Activated CD4-positive, alpha-beta T cell treated with anti-CD3 and anti-CD28 coated beads, Interleukin-2, amount 10 ng/mL, durations not matched to agents 7 days and 5 days (primary cell): ENCODE data around the gene TJP3. TPM values are rescaled to one million over a fixed set of nuclear protein-coding genes. Genes with fewer than 3 reads are reported as not detected.

ENCODE experiments used
- CTCF ChIA-PET: fragments of 350-600 bp; sonication (Branson Sonifier 250); formaldehyde crosslinking; loops from one replicate; lab custom pipeline; 2021; ENCODE audit warnings: antibody characterized with exemption; lab: Charles Lee
- POLR2A ChIA-PET: fragments of 350-600 bp; sonication (Branson Sonifier 250); formaldehyde crosslinking; loops from one replicate; lab custom pipeline; 2021; ENCODE audit warnings: antibody characterized with exemption; lab: Charles Lee
- DNase-seq: peaks from one replicate; pipeline ENCODE4 v3.0.0-alpha.2; 2020
- H3K27ac Mint-ChIP-seq: one replicate; pipeline ENCODE4 v1.8.0; 2021; ENCODE audit warnings: mild to moderate bottlenecking, moderate library complexity, mixed read lengths
- H3K27me3 Mint-ChIP-seq: one replicate; pipeline ENCODE4 v1.8.0; 2021; ENCODE audit warnings: mixed read lengths
- H3K36me3 Mint-ChIP-seq: one replicate; pipeline ENCODE4 v1.8.0; 2021; ENCODE audit warnings: low read depth, mixed read lengths
- H3K4me1 Mint-ChIP-seq: one replicate; pipeline ENCODE4 v1.8.0; 2021; ENCODE audit warnings: mixed read lengths
- H3K4me3 Mint-ChIP-seq: one replicate; pipeline ENCODE4 v1.8.0; 2021; ENCODE audit warnings: mild to moderate bottlenecking, moderate library complexity, mixed read lengths
- H3K9me3 Mint-ChIP-seq: one replicate; pipeline ENCODE4 v1.8.0; 2021; ENCODE audit warnings: mixed read lengths
- total RNA-seq, 2 experiments: library from RNA; stranded (reverse); gene quantifications; one replicate each; pipeline ENCODE4 v1.2.3, GENCODE V29; 2021

TJP3 gene
- total RNA-seq, 2 experiments from 2014 or later, result 2.7 to 3.5 TPM

DNA sequence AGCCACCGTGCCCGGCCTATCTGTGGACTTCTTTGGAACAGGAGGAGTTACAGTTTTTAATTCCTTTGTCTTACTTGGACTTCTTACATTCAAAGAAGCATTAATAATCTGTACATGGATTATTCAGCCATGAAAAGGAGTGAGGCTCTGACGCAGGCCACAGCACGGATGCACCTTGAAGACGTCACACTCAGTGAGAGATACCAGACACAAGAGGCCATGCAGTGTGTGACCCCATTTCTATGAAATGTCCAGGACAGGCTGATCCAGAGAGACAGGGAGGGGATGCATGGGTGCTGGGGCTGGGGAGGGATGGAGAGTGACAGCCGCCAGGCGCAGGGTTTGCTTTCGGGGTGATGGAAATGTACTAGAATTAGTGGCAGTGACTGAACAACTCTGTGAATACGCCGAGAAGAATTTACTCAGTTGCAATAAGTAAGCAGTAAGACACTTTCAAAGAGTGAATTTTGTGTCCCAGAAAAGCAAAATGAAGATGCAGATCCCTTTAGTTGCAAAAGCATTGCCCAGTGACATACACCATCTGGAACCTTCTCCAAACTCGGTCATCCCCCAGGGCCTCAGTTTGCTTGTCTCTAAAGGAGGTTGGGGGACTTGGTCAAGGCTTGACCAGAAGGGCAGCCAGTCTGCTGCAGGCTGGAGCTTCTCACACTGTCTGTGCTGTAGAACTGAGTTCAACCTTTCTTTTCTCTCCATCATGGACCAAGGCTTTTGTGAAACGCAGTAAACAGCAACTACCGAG, 33.2 kb upstream of the TJP3 start:
- DNase-seq, result no peak
- ChIA-PET POLR2A (no interaction called here), CTCF (interaction anchor here (0.8 kb wide), 1 partner anchor 15 kb away, joined by 3 read pairs; no protein-coding TSS in a partner anchor)
- no peak overlapping the region for H3K4me3 Mint-ChIP-seq
- H3K27ac Mint-ChIP-seq, result no peak overlapping the region
- H3K27me3 Mint-ChIP-seq, result no peaks in the 10 kb centered on the region
- no peaks in the 10 kb centered on the region for H3K9me3 Mint-ChIP-seq
- H3K36me3 Mint-ChIP-seq, result no peaks in the 10 kb centered on the region
- H3K4me1 Mint-ChIP-seq, result peaks cover 23% of the 10 kb centered on the region

- CTCF ChIA-PET, result no interaction called here
These were observed 30.0 kb upstream of the TJP3 start for GRCh38 chr19:3678188-3678587.

DNA sequence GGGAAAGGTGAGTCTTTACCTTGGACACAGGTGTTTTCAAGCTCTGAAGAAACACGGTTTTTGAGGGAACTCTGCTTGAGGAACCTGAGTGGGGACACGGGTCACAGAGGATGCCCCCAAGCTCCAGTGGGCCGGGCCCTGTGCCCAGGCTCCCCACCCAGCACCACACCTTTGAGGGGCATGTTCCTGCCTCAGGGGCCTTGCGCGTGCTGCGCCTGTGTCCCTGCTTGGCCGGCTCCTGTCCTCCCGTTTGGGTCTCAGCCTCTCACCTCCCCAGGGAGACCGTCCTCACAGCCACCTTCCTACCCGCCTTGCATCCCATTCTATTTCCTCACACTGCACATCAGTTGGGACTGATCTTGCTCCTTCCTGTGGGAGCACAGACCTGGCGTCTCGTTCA, 29.0 kb upstream of the TJP3 start:
- H3K27me3 Mint-ChIP-seq, result no peaks in the 10 kb centered on the region
- ChIA-PET POLR2A (no interaction called here), CTCF (no interaction called here)
- DNase-seq, result no peak
- no peak overlapping the region for H3K27ac Mint-ChIP-seq
- H3K9me3 Mint-ChIP-seq, result peaks cover 3% of the 10 kb centered on the region
- peaks cover 11% of the 10 kb centered on the region for H3K4me1 Mint-ChIP-seq
- H3K36me3 Mint-ChIP-seq, result peaks cover 5% of the 10 kb centered on the region
- H3K4me3 Mint-ChIP-seq, result no peak overlapping the region

More at GRCh38 chr19:3678188-3678587, 30.0 kb upstream of the TJP3 start:
- H3K4me3 Mint-ChIP-seq, result no peak overlapping the region
- H3K4me1 Mint-ChIP-seq, result peaks cover 7% of the 10 kb centered on the region
- no peaks in the 10 kb centered on the region for H3K27me3 Mint-ChIP-seq
- no peaks in the 10 kb centered on the region for H3K36me3 Mint-ChIP-seq
- POLR2A ChIA-PET, result no interaction called here
- H3K27ac Mint-ChIP-seq, result no peak overlapping the region
- no peaks in the 10 kb centered on the region for H3K9me3 Mint-ChIP-seq
- no peak for DNase-seq

DNA sequence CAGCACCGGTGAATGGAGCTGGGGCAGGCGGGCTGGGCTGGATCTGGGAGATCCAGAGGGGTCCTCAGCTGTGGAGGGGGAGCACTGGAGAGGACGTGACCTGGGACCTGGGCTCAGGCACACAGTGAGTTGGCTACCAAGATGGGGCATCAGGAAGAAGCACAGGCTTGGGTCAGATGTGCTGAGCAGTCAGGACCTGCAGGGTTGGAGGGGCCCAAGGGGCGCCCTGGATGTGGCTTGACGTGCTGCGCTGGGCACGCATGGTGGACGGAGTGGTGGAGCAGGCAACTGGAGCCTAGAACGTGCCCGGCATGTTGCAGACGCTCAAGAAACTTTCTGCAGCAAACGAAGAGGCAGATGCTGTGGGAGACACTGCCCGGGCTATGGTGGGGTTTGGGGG, 28.6 kb upstream of the TJP3 start:
- H3K9me3 Mint-ChIP-seq, result peaks cover 6% of the 10 kb centered on the region
- no peak overlapping the region for H3K27ac Mint-ChIP-seq
- ChIA-PET CTCF (no interaction called here), POLR2A (no interaction called here)
- H3K36me3 Mint-ChIP-seq, result peaks cover 10% of the 10 kb centered on the region
- no peak overlapping the region for H3K4me3 Mint-ChIP-seq
- H3K4me1 Mint-ChIP-seq, result peaks cover 11% of the 10 kb centered on the region
- DNase-seq, result no peak
- no peaks in the 10 kb centered on the region for H3K27me3 Mint-ChIP-seq

DNA sequence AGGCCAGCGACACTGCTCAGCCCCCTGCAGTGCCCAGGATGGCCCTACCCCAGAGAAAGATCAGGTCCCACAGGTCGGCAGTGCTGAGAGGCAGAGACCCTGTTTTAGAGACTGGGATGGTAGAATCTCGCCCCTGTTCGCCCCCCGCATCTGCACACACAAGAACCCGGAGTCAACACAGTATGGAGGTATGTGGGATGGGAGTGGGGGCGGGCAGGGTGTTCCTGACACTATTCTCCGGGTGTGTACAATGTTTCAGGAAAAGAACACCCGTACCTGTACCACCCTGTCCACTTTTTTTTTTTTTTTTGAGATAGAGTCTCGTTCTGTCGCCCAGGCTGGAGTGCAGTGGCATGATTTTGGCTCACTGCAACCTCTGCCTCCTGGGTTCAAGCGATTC, 27.2 kb upstream of the TJP3 start:
- DNase-seq, result no peak
- ChIA-PET POLR2A (no interaction called here), CTCF (no interaction called here)
- Mint-ChIP-seq H3K27me3 (no peaks in the 10 kb centered on the region), H3K36me3 (peaks cover 15% of the 10 kb centered on the region), H3K4me3 (no peak overlapping the region), H3K4me1 (peaks cover 11% of the 10 kb centered on the region), H3K9me3 (peaks cover 6% of the 10 kb centered on the region), H3K27ac (no peak overlapping the region)

- no peaks in the 10 kb centered on the region for H3K27me3 Mint-ChIP-seq
- H3K4me1 Mint-ChIP-seq, result peaks cover 9% of the 10 kb centered on the region
- CTCF ChIA-PET, result no interaction called here
- H3K27ac Mint-ChIP-seq, result no peak overlapping the region
- no peak for DNase-seq
- no peak overlapping the region for H3K4me3 Mint-ChIP-seq
- peaks cover 6% of the 10 kb centered on the region for H3K9me3 Mint-ChIP-seq
- peaks cover 15% of the 10 kb centered on the region for H3K36me3 Mint-ChIP-seq
- POLR2A ChIA-PET, result no interaction called here
These were observed 25.9 kb upstream of the TJP3 start for GRCh38 chr19:3682286-3682685.

DNA sequence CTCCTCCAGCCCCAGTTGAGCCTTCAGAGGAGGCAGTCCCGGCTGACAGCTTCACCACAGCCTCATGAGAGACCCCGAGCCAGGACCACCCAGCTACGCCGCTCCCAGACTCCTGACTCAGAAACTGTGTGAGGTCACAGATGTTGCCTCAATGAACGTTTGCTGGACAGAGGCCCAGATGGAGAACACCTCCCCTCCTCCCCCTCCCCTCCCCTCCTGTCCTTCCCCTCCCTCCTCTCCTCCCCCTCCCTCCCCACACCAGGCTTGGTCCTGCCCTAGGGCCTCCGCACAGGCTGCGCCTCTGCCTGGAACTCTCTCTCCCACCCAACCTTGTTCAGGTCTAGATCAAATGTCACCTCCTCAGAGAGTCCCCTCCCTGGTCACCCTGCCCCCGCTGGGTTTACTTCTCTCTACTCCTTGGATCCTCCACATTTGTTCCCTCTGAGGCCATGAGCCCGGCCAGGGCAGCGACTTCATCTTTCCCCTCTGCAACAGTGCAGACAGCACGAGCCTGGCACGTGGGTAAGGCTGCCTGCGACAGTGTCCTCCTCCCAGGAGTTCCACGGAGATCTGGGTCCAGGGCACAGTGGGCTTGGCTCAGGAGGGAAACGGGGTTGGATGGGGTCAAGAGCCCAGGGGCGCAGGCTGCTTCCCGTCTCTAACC, 25.3 kb upstream of the TJP3 start:
- ChIA-PET CTCF (no interaction called here), POLR2A (no interaction called here)
- Mint-ChIP-seq H3K27ac (no peak overlapping the region), H3K4me3 (no peak overlapping the region), H3K36me3 (peaks cover 15% of the 10 kb centered on the region), H3K4me1 (peaks cover 11% of the 10 kb centered on the region), H3K27me3 (no peaks in the 10 kb centered on the region), H3K9me3 (peaks cover 6% of the 10 kb centered on the region)
- no peak for DNase-seq

GRCh38 chr19:3683405-3684053, 24.7 kb upstream of the TJP3 start:
- no peak overlapping the region for H3K4me3 Mint-ChIP-seq
- DNase-seq, result no peak
- POLR2A ChIA-PET, result no interaction called here
- H3K9me3 Mint-ChIP-seq, result peaks cover 6% of the 10 kb centered on the region
- CTCF ChIA-PET, result no interaction called here
- peaks cover 15% of the 10 kb centered on the region for H3K36me3 Mint-ChIP-seq
- H3K27me3 Mint-ChIP-seq, result no peaks in the 10 kb centered on the region
- H3K27ac Mint-ChIP-seq, result no peak overlapping the region
- peaks cover 14% of the 10 kb centered on the region for H3K4me1 Mint-ChIP-seq

DNA sequence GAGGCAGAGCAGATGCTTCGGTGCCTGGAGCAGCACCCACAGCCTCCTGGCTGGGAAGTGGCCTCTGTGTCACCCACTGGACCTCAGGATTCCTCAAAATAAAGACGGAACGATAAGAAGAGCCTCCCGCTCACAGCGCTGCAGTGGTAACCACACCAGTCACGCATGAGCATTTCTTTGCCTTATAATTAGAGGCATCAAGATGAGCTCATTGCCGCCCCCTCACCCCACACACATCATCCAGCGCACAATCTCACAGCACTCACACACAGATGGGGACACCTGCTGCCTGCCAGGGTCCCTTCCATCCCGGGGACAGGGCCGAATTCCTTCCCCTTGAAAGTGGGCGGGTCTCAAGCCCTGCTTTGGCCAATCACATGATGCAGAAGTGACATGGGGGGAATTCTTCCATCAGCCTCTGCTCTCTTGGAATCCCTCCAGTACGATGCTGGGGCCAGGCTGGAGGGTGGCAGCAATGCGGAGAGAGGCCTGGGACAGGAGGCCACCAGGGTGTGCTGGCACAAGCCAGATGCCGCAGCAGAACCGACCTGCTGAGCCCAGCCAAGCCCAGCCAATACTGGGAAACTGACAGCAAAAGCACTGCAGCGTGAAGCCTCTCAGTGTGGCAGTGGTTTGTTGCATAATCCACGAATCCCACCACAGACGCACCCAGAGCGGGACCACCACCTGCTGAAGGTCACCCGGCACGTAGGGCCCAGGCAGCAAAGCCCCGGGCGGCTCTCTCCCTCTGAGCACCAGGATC, 23.9 kb upstream of the TJP3 start:
- no peak overlapping the region for H3K4me3 Mint-ChIP-seq
- ChIA-PET POLR2A (no interaction called here), CTCF (no interaction called here)
- no peaks in the 10 kb centered on the region for H3K27me3 Mint-ChIP-seq
- peaks cover 15% of the 10 kb centered on the region for H3K4me1 Mint-ChIP-seq
- peaks cover 6% of the 10 kb centered on the region for H3K9me3 Mint-ChIP-seq
- H3K36me3 Mint-ChIP-seq, result peaks cover 15% of the 10 kb centered on the region
- DNase-seq, result no peak
- no peak overlapping the region for H3K27ac Mint-ChIP-seq

GRCh38 chr19:3684817-3685410, 23.3 kb upstream of the TJP3 start:
- Mint-ChIP-seq H3K27ac (no peak overlapping the region), H3K9me3 (peaks cover 6% of the 10 kb centered on the region), H3K36me3 (peaks cover 19% of the 10 kb centered on the region), H3K27me3 (no peaks in the 10 kb centered on the region), H3K4me3 (no peak overlapping the region), H3K4me1 (peaks cover 19% of the 10 kb centered on the region)
- CTCF ChIA-PET, result no interaction called here
- DNase-seq, result no peak
- POLR2A ChIA-PET, result no interaction called here

- H3K27me3 Mint-ChIP-seq, result no peaks in the 10 kb centered on the region
- CTCF ChIA-PET, result interaction anchor here (1.3 kb wide), 1 partner anchor 31 kb away, joined by 3 read pairs; no protein-coding TSS in a partner anchor
- peak overlapping the region; percentile 64 for H3K4me3 Mint-ChIP-seq
- DNase-seq, result no peak
- peaks cover 28% of the 10 kb centered on the region for H3K36me3 Mint-ChIP-seq
- H3K4me1 Mint-ChIP-seq, result peaks cover 37% of the 10 kb centered on the region
- peaks cover 6% of the 10 kb centered on the region for H3K9me3 Mint-ChIP-seq
- POLR2A ChIA-PET, result no interaction called here
- peak overlapping the region; percentile 84 for H3K27ac Mint-ChIP-seq
These were observed 20.8 kb upstream of the TJP3 start for GRCh38 chr19:3687393-3687773.
